GM21528 (cell line): ENCODE results near the gene HSPB1.
"Not testable (repeated sequence)": the region's sequence is repeated elsewhere in the genome, so short reads cannot be mapped to it uniquely, and the experiment has no call there.

Experiments used
- ATAC-seq: cut with Tn5 transposase; IDR thresholded peaks from one replicate; pipeline ENCODE4 v1.9.1; 2021; ENCODE audit warnings: mild to moderate bottlenecking, moderate library complexity; ENCODE audit not compliant: unreplicated experiment, low FRiP score

The HSPB1 gene

DNA sequence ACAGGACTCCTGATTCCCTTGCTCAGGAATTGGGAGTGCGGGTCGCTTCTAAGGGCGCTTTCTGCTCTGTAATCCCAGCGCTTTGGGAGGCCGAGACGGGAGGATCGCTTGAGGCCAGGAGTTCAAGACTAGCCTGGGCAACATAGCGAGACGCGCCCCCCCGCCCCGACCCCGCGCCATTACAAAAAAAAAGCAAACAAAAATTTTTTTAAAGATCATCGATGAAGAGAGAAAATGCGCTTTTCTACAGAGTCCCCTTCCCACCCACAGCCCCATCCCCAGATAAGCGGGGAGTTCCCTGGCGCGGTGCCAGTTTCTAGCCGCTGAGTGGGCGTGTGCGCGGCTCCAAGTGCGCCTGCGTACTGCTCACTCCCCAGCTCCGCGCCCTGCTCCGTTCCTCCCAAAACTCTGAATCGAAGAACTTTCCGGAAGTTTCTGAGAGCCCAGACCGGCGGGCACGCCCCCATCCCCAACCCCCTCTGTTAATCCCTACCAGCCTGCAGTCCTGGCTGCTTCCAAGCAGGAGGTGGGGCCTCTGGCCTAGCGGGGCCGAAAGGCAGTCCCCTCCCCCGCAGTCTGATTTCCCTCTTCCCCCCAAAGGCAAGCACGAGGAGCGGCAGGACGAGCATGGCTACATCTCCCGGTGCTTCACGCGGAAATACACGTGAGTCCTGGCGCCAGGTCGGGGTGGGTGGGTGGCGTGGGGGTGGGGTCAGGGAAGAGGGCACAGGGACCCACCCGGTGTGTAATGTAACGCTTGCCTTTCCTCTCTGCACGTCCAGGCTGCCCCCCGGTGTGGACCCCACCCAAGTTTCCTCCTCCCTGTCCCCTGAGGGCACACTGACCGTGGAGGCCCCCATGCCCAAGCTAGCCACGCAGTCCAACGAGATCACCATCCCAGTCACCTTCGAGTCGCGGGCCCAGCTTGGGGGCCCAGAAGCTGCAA, 1.0 kb downstream of the HSPB1 start:
- peak; percentile 46 for ATAC-seq

DNA sequence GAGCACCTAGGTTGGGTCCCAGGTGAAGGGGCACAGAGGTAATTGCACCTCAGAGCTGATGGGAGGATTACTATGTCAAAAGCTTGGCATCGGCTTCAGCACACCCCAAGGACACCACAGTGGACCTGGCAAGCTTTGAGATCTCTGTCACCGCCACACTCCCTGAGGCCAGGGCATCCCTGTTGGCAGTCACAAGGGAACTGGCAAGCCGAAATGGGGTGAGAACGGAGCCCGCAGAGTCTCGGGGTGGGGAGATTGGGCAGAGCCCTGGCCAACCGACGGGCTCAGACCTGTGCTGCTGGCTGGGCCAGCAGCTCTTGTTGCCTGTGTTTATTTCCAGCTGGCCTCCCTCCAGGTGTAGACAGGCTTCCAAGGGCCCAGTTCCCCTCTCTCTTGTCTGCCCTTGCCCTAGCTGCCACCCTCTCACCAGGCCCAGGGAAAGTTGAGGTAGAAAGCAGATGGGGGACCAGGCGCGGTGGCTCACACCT, 2.5 kb downstream of the HSPB1 start:
- no peak for ATAC-seq

DNA sequence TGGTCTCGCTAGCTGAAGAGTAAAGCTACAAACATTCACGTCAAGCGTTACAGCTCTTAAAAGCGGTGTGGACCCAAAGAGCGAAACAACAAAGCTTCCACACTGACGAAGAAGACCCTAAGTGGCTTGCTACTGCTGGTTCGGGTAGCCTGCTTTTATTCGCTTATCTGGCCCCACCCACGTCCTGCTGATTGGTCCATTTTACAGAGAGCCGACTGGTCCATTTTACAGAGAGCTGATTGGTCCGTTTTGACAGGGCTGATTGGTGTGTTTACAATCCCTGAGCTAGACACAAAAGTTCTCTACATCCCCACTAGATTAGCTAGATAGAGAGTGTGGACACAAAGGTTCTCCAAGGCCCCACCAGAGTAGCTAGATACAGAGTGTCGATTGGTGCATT, 6.4 kb downstream of the HSPB1 start:
- not testable (repeated sequence) for ATAC-seq

DNA sequence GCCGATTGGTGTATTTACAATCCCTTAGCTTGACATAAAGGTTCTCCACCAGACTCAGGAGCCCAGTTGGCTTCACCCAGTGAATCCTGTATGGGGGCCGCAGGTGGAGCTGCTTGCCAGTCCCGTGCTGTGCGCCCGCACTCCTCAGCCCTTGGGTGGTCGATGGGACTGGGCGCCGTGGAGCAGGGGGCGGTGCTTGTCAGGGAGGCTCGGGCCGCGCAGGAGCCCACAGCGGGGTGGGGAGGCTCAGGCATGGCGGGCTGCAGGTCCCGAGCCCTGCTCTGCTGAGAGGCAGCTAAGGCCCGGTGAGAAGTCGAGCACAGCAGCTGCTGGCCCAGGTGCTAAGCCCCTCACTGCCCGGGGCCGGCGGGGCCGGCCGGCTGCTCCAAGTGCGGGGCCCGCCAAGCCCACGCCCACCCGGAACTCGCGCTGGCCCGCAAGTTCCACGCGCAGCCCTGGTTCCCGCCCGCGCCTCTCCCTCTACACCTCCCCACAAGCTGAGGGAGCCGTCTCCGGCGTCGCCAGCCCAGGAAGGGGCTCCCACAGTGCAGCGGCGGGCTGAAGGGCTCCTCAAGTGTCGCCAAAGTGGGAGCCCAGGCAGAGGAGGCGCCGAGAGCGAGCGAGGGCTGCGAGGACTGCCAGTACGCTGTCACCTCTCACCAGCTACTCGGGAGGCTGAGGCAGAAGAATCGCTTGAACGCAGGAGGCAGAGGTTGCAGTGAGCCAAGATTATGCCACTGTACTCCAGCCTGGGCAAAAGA, 7.0 kb downstream of the HSPB1 start:
- not testable (repeated sequence) for ATAC-seq

DNA sequence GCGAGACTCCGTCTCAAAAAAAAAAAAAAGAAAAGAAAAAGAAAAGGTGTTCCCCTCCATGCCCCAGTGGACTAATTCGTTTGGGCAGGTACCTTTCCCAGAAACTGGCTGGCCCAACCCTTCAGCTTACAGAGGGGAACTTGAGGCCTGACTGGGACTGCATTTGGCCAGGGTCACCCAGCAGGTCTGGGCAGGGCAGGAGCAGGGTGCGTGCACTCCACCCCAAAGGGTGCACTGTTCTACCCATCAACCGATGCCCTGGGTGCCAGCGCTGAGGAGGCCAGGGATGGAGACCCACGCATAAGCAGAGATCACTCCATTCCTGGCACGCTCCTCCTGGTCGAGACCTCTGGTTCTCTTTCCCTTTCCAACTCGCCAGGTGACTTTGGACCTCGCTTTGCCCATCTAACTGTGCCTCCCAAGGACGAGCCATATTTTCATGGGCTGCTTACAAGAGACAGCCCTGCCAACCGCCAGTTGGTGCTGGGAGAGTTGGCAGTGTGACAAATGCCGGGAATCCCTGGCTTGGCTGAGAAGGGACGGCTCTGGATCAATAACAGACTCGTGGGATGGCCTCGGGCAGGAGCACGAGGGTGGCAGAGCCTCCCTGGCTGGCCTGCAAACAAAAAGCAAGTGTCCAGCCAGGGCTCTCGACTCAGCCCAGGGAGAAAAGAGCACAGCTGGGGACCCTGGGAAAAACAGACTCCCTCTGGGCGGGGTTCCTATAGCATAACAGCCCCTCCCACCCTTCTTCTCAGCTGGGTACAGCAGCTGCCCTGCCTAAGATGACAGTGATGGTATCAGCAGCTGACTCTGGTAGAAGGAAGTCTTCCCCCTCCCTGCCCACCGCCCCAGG, 7.9 kb downstream of the HSPB1 start:
- ATAC-seq, result no peak

DNA sequence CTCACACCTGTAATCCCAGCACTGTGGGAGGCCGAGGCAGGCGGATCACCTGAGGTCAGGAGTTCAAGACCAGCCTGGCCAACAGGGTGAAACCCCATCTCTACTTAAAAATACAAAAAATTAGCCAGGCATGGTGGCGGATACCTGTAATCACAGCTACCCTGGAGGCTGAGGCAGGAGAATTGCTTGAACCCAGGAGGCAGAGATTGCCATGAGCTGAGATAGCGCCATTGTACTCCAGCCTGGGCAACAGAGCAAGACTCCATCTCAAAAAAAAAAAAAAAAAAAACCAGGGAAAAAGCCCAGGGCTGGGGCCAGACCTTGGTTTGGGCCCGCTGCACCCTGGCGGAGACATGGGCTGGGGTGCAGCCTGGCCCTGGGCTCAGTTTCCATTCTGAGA, 9.4 kb downstream of the HSPB1 start:
- ATAC-seq, result not testable (repeated sequence)

DNA sequence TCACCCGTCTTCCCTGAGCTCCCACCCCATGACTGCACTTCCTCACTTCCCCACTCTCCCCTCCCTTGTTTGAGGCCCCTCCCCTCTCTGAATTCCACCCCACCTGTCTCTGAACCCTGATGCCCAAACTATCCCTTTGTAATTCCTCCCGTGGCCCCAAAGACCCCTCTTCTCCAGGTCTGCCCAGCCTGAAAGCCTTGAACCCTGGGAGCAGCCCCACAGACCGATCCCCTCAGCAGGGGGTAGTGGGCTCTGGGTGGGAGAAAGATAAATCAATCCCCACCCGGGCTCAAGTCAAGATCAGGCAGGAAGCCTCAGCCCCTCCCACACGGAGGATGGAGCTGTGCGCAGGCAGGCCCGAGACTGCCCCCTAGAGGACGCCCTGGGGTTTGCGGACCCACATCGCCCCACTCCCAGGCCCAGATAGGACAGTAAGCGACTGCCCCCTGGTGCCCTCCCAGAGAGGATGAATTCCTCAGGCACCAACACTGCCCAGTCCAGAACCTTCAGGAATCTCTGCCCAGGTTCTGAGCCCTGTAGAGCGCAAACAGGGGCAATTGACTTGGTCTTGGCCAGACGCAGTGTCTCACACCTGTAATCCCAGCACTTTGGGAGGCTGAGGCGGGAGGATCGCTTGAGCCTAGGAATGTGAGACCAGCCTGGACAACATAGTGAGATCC, 11.7 kb downstream of the HSPB1 start:
- ATAC-seq, result peak; percentile 25

DNA sequence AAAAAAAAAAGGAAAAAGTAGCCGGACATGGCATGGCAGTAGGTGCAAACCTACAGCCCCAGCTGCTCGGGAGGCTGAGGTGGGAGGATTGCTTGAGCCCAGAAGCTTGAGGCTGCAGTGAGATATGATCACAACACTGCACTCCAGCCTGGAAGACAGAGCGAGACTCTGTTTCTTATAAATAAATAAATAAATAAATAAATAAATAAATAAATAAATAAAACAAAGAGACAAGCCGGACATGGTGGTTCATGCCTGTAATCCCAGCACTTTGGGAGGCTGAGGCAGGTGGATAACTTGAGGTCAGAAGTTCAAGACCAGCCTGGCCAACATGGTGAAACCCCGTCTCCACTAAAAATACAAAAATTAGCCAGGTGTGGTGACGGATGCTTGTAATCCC, 12.3 kb downstream of the HSPB1 start:
- not testable (repeated sequence) for ATAC-seq

DNA sequence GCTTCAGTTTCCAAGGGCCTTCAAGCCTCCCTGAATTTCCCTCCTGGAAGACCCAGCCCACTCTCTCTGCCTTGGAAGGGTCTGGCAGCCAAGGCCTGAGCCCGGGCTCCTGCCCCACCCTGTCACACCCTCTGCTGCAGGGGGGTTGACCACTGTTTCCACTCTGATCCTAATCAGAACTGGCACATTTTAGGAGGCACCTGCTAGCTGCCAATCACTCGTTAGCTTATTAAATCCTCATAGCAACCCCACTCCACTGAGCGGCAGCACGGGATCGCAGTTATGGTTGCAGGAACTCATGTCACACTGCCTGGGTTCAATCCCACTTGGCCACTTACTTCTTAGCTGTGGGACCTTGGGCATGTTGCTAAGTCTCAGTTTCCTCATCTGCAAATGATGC, 12.9 kb downstream of the HSPB1 start:
- ATAC-seq, result no peak

DNA sequence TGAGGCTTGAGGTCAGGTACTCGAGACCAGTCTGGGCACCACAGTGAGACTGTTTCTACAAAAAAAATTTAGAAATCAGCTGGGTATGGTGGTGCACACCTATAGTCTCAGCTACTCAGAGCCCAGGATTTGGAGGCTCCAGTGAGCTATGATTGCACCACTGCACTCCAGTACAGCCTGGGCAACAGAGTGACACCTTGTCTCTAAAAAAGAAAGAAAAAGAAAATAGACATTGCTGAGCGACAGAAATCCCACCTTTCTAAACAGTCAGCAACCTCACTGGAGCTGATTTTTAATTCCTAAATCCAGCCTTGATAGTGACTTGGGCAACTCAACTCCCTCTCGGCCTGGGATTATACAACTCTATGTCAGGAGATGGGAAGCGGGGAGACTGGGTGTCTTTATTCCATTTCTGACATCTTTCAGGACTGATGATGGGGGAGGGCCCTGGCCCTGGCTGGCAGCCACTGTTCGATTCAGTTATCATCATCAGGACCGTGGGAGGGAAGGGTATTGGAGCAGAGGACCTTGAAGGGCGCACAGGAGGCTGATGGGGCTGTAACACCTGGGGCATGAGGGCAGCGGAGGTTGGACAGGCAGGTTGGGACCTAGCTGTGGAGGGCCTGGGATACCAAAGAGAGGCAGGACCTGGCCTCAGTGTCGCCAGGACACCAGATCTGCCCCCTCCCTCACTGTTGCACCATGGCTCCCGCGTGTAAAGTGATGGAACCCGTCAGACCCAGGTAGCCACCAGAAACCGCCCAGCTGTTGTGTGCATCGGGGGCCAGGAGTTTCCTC, 14.7 kb downstream of the HSPB1 start:
- no peak for ATAC-seq

DNA sequence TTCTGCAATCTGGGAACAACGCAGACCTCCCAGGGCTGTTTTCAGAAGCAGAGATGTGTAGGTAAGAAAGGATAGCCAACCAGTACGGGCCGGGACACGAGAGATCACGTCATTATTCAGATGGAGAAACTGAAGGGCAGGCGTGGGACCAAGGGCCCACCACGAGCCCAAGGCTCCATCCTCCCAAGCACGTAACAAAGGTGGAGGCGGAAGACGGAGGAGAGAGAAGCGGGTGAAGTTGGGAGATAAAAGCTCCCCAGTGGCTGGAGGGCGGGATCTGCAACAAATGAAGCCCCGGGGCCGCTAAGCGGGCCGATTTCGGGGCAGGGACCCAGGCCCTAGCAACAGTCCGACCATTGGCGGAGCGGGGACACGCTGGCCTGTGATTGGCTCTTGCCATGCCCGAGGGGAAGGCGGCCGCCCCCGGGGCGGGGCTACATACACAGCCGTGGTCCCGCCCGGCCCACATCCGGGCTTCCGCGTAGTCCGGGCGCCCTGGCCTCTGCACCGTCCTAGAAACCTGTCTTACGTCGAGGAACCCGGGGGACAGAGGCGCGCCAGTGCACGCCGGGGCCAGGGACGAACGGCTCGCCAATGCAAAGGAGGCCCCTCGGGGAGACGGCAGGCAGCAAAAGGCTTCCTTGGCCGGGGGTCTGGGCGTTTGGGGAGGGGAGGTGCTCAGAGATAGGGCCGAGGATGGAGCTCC, 15.5 kb downstream of the HSPB1 start:
- peak; percentile 93 for ATAC-seq

DNA sequence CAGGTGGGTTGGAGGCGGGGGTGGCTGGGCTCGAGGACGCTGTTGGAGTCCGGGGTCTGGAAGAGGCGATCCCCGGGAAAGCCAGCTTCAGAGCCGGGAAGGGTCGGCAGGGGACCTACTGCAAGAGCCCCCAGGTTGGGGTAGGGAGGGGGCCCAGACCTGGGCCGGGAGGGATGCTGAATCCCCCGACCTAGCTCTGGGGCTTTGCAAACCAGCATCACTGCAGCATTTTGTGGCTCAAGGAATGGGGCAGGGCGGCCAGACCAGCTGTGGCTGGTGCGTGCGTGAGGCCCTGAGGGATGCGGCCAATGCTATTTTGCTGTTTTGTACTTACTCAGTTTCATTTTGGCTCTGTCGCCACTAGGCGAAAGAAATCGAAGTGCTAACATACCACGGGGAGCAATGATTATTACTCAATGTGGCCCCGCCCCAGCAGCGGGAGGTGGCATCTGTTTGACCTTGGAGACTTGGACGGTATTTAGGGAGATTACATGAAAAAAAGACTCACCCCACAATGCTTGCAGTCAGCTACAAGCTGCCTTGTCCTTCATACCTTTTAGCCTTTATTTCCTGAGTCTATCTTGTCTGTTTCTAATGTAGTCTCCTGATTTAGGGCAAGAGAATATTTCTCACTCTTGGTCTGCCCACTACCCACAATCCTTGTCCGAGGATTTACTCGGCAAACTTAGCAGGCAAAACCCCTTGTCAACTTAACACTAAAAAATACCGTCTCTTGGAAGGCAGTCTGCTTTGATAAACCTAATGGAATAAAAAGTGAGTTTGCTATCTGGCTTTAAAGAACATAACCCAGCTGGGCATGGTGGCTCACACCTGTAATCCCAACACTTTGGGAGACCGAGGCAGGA, 16.2 kb downstream of the HSPB1 start:
- ATAC-seq, result peak; percentile 54

DNA sequence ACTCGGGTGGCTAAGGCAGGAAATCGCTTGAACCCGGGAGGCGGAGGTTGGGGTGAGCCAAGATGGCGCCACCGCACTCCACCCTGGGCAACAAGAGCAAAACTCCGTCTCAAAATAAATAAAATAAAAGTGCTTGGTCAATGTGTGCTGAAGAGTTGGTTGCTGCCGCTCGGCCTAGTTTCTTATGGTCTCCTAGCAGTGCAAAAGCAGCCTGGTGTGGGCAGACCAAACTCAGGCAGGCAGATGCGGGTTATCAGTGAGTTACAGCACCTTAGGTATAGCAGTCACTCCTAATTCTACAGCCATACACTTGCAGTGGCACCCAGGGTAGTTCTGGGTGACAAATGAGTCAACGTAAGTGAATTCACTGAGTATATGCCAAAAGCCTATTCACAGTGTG, 22.6 kb downstream of the HSPB1 start:
- ATAC-seq, result no peak

DNA sequence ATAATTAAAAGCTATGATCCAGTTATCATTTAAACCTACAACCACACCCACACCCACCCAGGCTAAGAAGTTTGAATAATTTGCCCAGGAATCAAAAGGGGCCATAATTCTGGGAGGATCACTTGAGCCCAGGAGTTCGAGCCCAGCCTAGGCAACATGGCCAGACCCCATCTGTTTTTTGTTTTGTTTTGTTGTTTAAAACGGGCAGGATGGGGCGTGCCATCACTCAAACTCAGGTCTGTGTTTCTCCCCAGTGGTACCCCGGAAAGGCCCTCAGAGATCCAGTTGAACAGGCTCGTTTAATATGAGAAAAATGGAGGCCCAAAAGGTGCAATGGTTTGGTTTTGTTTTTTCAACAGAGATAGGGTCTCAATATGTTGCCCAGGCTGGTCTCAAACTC, 23.3 kb downstream of the HSPB1 start:
- ATAC-seq, result no peak

DNA sequence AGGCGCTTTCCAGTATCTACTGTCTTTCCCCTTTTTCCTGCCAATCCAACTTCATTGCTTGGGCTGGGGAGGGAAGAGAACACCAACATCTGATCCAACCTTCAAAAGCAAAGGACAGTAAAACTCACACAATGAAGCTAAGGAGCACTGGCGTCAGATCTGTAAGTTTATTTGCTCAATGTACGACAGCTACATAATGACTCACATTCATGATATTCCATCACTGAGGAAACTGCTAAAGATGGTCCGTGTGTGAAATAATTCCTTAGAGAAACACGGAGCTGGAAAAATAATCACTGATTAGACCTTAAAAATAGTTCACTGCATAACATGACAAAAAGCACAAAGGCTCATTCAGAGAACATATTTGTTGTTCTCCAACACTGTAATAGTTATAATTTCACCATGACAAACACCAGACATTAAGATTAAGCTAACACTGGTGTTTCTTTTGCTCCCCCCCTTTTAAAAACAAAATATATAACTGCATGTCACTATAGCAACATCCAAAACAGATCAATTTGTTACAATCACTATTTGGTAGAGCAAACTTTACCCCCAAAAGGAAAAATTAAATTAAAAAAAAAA, 24.3 kb downstream of the HSPB1 start:
- ATAC-seq, result no peak

DNA sequence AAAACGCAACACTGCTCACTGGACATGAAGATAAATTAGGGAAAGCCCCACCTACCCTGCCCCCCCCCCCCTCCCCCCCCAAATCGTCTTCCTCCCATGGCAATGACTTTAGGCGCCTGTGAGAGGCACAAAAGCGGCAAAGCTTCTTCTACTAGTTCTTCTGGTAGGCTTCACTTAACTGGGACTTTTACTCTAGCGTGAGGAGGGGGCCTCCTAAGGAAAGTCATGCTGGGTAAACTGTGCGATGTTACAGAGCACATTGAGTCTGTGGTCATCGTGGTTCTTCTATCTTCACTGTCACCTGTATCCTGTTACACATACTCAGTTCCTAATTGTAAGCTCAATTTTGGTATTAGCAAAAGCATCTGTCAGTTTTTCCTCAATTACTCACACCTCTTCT, 25.1 kb downstream of the HSPB1 start:
- ATAC-seq, result no peak

DNA sequence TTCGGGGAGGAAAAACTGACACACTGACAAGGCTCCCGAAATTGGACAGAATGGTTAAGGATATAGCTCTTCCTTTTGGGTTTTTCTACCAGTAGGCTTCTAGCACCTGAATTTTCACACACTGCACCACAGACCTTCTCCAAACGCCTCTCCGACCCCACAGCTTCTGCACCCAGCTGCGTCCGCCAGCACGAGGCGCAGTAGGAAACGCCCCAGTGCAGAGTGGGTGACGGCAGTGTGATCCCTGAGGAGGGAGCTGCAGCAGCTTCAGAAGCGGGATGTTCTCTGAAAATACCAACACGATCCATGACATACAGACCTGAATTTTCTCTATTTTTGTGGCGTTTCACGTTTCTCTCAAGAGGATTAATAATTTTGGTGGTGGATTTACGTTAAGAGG, 25.9 kb downstream of the HSPB1 start:
- no peak for ATAC-seq
